ENCODE data around the gene EGR4.

Gene EGR4

GRCh38 chr2:73244580-73244979 is 48.8 kb downstream of the EGR4 start:
- no peak for DNase-seq

- DNase-seq: peak; percentile 33
Measured at GRCh38 chr2:73243884-73244570, 49.3 kb downstream of the EGR4 start.
